HG03354 (cell line): ENCODE measurements around the gene RABL6.
"Not testable (repeated sequence)": the region's sequence is repeated elsewhere in the genome, so short reads cannot be mapped to it uniquely, and the experiment has no call there.

Source experiments
- ATAC-seq: cut with Tn5 transposase; IDR thresholded peaks from one replicate; pipeline ENCODE4 v1.9.1; 2021; ENCODE audit warnings: mild to moderate bottlenecking; ENCODE audit not compliant: unreplicated experiment, poor library complexity, severe bottlenecking

RABL6 gene

DNA sequence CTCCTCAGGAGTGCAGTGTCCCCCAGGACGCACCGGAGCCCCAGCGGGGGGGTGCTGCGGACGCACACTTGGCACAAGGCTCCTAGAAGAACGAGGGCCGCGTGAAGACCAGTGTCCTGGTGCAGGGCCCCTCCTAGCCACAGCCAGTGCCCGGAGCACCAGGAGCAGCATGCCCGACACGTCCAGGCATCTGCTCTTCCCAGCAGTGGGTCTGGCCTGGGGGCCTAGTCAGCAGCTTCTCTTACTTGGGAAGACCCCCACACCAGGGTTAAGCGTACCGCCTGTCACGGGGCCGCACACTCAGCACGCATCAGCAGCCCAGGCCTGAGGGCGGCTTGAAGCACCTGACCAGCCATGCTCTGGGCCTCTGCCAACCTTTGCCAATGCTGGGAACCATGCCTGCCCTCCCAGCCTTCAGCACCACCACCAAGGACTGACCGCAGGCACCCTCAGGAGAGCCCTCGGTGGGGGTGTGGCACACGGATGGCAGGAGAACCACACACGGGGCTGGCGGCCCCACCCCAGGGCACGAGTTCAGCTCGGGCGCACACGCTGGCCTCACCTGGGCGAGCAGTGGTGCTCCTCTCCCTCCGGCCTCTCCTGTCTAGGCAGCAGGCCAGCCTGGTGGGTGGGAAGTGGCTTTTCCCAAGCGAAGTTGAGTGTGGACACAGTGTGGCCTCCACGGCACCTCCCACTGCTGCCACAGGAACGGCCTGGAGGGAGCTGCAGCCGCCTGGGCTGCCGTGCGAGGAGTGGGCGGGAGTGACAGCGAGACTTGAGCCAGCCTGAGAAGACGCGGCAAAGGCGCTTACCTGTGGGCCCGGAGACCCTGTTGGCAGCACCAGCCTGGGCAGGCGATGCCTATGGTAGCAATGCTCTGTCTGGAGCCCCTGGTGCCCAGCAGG is 22.5 kb downstream of the RABL6 start:
- ATAC-seq, result no peak

DNA sequence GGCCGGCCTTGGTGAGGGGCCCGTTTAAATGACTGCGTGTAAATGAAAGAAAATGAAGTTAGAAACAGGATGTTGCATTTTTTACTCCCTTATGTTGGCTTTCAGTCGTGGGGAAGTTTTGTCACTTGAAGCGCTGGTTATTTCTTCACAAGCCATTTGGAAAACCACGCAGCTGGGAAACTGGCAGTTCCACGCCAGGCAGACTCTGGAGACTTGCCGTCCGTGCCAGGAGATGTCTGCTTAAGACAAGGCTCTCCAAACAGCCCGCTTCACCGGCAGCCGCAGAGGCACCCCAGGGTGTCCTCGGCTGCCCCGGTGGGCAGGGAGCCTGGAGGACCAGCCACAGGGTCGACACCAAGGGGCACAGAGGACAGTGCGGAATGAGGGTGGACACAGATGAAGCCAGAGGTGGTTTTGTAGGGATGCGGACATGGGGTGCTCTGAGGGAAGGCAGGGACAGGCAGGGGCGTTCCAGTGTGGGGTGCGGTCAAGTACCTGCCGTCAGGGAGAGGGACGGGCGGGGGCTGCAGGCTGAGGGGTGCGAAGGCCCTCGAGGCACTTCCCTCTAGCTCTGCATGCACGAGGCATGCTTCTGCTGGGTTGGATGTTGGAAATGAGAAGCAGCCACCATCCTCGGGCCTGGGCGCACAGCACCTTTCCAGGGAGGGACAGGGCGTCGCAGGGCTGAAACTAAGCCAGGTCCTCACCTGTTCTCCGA is 23.4 kb downstream of the RABL6 start:
- no peak for ATAC-seq

DNA sequence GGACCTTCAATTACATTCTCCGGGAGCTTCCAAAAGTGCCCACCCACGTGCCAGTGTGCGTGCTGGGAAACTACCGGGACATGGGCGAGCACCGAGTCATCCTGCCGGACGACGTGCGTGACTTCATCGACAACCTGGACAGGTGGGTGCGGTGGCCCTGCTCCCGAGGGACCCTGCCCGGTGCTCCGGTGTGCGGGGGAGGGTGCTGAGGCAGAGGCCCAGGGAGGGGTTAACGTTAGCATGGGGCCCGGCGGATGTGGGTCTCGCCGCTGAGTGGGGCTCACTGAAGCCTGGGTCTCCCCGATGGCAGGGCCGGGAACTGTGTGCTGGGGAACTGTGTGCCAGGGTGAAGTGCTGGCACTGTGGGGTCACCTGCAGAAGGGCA is 24.0 kb downstream of the RABL6 start:
- ATAC-seq, result no peak

DNA sequence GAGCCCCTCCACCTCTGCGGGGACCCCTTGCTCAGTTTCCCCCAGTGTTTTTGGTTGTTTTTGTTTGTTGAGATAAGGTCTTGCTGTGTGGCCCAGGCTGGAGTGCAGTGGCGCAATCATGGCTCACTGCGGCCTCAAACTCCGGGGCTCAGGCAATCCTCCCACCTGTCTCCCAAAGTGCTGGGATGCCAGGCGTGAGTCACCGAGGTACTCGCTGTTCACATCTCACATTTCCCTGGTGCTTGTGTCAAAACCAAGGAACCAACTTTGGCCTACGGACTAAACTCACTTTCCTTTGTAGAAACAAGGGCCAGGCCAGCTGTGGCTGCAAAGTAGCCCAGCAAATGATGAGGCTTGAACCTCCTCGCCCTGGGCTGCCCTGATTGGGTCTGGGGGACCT is 24.8 kb downstream of the RABL6 start:
- ATAC-seq, result no peak

DNA sequence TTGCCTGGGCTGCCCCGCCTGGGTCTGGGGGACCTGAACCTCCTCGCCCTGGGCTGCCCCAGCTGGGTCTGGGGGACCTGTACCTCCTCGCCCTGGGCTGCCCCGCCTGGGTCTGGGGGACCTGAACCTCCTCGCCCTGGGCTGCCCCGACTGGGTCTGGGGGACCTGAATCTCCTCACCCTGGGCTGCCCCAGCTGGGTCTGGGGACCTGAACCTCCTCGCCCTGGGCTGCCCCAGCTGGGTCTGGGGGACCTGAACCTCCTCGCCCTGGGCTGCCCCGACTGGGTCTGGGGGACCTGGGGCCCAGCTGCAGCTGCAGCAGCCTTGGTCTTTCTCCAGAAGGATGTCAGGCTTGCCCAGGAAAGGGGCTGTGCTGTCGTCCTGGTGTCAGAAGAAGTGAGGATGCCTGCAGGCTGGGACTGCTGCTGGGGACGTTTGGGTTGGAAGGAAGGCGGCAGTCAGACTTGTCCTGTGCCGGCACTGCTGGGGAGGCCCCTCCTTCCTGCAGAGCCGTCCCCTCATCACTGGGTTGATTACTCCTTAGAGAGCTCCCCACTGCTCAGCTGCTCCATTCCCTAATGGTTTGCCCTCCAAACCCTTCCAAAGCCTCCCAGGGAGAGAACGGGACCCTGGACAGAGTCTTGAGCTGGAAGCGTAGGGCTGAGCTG is 25.8 kb downstream of the RABL6 start:
- not testable (repeated sequence) for ATAC-seq

DNA sequence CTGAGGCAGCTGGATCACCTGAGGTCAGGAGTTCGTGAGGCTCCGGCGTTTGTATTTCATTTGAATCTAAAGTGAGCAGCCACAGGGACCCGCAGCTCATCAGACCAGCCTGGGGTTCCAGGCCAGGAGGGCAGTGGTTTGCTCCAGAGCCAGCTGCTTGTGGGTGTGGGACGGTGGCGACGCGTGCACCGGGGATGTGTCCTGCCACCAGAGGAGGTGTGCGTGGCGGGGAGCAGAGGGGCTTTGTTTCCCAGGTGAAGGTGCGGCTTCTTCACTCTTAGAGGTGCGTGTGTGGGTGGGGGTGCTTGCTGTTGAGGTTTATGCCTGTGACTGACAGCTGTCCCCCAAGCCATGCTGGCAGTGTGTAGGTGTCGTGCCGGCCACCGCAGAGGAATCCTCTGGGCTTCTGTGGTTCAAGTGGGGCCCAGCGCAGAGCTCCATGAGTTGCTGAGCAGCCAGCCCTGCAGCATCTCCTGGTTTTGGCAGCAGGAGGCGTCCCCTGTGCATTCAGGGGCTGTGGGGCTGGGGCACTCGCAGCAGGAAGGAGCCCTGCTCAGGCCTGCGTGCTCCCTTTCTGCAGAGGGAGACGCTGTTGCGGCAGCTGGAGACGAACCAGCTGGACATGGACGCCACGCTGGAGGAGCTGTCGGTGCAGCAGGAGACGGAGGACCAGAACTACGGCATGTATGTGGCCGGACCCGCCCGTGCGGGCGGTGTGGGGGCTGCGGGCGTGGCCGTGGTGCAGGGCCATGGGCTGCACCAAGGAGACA is 27.6 kb downstream of the RABL6 start:
- no peak for ATAC-seq

DNA sequence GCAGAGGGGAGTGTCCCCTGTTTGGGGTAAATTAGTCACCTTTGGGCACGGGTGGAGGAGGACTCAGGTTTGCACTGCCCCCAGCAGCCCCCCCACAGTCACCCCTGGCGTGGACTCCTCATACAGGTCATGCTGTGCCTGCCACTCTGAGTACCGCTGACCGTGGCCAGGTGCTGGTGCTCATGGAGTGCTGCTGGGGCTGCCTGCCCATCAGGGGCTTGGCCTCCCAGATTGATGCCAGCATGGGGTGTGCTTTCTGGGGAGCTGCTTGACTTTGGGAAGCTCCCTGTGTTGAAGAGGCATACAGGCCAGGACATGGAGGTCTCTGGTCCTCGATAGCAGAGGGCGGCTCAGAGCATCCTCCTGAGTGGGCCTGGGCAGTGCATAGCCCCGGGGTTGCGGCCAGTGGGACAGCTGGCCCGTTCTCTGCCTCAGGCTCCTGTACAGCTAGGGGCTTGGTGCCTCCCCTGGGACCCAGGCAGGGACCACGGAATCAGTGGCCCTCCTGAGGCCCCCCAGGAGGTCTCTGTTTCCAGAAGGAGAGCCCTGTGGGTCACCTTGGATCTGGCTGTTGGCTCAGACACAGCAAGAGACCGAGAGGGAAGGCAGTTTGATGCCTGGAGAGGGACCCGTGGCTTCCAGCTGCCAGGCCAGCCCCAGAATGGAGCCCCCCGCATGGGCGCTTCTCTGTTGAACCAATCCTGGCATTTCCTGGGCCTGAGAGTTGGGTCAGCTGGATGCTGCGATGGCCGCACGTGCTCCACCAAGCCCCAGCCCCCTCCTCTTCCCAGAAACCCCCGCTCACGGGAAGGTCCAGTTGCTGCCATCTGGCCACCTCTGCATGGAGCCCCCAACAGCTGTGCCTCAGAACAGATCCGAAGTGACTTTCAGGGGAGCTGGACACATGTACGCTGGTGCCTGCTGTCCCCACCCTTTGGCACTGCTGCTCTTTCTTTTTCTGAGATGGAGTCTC is 28.5 kb downstream of the RABL6 start:
- no peak for ATAC-seq

DNA sequence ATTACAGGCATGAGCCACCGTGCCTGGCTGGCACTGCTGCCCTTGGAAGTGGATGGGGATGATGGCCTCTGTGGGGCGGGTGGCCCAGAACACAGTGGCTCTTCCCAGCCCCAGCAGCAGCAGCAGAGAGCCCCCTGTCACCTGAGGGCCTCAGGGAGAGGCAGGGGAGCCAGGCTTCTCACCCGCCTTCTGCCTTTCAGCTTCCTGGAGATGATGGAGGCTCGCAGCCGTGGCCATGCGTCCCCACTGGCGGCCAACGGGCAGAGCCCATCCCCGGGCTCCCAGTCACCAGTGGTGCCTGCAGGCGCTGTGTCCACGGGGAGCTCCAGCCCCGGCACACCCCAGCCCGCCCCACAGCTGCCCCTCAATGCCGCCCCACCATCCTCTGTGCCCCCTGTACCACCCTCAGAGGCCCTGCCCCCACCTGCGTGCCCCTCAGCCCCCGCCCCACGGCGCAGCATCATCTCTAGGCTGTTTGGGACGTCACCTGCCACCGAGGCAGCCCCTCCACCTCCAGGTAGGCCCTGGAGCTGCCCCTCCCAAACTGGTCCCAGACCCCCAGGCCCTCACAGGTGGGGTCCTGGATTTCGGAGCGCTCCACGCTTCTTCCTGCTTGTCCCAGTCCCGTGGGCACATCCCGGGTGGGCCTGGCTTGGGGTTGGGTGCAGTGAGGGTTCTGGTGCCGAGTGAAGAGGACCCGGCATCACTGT is 29.6 kb downstream of the RABL6 start:
- no peak for ATAC-seq

DNA sequence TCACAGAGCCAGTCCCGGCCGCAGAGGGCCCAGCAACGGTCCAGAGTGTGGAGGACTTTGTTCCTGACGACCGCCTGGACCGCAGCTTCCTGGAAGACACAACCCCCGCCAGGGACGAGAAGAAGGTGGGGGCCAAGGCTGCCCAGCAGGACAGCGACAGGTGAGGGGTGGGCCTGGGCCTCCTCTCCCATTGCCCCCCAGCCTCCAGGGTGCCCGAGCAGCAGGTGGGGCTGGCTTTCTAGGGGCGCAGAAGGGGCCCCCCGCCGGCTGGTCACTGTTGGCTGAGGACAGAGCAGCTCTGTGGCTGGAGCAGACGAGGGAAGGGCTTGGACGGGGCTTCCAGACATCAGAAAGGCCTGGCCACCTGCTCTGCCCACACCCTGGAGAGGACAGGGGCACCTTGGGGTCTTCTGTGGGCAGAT is 30.1 kb downstream of the RABL6 start:
- ATAC-seq, result not testable (repeated sequence)

DNA sequence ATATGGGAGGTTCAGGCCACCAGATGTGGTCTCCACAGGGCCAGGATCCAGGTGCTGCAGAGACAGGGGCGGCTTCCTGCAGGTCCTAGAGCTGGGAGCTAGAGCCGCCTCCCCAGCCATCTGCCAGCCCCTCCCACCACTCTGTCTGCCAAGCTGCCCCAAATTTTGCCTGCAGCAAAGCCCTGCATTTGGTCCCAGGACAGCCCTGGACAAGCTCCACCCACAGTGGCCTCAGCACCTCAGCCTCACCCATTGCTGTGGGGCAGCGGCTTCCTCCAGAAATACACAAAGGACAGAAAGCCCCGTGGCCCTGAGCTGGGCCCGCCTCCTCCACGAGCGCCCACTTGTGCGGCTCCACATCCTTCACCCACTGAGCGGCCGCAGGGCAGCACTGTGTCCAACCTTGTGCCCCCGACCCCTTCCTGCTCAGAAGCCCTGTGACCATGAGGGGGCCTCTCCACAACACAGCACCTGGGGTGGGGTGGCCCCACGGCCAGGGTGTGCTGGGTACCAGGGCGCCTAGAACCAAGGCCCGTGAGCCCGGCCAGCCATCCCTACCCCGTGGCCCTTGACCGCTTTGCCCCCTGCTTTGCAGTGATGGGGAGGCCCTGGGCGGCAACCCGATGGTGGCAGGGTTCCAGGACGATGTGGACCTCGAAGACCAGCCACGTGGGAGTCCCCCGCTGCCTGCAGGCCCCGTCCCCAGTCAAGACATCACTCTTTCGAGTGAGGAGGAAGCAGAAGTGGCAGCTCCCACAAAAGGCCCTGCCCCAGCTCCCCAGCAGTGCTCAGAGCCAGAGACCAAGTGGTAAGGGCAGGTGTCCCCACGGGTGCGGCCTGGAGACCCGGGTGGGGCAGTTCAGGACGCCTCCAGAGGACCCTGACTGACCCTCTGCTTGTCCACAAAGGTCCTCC is 30.8 kb downstream of the RABL6 start:
- no peak for ATAC-seq

DNA sequence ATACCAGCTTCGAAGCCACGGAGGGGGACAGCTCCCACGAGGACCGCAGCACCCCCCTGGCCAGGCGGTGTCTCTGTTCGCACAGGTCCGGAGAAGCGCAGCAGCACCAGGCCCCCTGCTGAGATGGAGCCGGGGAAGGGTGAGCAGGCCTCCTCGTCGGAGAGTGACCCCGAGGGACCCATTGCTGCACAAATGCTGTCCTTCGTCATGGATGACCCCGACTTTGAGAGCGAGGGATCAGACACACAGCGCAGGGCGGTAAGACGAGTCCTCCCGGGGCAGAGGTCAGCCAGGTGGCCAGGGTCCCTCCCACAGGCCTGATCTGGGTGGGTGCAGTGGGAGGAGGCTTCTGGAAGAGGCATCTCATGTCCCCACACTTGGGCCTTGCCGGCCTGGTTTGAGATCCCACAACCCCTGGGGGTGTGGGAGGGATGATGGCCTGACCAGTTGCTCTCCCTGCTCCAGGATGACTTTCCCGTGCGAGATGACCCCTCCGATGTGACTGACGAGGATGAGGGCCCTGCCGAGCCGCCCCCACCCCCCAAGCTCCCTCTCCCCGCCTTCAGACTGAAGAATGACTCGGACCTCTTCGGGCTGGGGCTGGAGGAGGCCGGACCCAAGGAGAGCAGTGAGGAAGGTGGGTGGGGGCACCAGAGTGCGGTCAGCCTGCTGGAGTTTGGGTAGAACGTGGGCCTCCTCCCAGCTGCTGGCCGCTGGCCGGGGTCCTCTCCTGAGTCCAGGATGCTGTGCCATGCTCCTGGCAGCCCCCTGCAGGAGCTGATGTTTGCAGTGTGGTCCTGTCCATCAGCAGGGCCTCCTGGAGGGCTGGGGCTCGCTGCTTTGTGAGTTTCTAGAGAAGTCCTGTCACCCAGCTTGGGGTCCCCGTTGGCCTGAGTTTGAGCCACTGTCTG is 31.7 kb downstream of the RABL6 start:
- no peak for ATAC-seq

DNA sequence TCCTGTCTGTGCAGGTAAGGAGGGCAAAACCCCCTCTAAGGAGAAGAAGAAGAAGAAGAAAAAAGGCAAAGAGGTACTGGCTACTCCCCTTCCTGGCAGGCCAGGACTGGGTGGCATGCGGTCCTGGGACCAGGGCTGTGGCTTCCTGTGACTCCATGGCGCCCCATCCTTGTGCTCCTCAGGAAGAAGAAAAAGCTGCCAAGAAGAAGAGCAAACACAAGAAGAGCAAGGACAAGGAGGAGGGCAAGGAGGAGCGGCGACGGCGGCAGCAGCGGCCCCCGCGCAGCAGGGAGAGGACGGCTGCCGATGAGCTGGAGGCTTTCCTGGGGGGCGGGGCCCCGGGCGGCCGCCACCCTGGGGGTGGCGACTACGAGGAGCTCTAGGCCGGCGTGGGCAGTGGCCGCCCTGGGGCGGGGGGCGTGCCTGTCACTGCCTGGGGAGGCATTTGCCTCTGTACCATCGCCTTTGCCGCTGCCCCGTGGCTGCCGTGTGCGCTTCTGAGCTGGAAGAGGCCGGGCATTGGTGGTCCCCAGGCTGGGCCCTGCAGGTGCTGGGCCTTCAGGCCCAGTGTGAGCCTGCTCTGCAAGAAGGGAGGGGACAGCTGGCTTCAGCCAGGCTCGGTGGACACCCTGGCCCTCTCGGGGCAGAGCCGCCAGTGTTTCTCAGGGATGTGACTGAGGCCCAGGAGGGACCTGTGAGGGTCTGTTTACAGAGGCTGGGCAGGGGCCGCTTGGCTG is 32.6 kb downstream of the RABL6 start:
- no peak for ATAC-seq

DNA sequence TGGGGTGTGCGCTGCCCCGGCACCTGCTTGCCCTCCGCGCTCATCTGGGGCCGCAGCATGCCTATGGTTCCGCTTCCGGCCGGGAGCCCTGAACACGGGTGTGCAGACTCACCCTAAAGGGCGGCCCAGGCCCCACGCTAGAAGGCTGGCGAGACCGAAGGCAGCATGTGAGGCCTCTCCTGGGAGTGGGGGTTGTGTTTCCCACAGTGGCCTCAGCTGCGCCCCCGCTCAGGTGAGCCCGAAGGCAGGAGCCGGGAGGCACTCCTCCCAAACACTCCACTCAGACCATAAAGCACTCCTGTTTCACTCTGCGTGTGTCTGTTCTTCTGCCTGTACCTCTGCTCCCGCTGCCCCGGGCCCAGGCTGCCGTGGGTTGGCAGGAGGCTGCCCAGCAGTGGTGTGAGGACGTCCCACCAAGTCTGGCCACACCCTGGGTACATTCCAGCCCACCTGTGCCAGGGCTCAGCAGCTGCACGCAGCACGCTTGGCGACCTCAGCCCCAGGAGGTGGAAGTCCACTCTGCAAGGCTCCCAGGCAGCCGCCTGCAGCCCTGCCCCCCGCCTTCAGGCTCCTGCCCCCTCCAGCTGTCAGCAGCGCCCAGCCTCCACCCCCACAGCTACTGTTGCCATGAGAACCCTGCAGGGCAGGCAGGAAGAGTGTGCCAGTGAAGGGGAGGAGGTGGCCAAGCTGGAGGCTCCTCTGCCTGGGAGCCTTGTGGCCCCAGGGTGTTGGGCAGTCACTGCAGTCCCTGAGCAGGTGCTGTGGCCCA is 33.3 kb downstream of the RABL6 start:
- ATAC-seq, result no peak

DNA sequence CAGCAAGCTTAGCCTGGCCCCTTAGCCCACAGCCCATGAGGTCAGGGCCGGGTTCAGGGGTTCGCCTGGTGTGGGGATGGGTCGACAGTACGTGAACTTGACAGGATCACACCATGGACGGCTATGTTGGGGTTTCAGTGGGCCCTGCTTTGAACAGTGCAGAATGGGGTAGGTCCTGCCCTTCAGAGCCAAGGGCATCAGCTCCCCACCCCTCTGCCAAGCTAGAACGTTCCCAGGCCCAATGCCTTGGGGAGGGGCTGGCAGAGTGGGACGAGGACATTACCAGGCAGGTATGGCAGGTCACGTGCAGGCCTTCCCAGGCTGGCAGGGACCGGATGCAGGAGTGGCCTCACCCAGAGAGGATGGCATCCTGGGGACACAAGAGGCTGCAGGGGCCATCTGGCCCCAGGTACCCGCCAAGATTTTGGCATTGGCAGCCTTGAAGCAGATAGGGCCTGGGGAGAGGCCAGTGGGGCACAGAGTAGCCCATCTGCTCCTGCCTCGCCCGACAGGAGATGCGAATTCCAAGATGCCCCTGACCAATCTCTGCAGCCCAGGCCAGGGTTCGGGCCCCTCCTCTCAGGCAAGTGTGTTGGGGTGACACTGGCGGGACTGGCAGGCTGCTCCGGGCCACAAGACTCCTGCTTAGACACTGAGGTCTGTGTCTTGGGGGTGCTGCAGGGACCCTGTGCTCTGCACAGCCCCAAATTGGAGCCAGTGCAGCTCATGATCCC is 34.1 kb downstream of the RABL6 start:
- not testable (repeated sequence) for ATAC-seq
